Measurements from ENCODE around the gene AQP4.

DNA sequence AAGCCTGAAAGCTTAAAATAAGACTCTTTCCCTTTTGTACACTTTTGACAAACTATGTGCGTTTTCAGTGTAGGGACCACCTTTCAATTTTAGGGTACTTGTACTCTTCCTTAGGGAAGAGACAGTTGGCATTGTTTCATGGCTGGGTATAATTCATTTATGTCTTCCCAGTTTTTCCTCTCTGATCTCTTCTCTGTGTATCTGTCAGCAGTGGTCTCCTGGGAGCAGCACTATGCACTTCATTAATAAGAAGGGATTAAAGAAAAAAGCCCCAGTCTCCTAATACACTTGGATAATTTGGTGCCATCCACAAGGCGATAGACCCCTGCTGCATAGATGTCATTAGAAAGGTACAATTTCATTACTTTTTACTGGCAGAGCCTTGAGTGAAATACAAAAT, 12.1 kb downstream of the AQP4 start:
- TF ChIP-seq, protein P1, sequence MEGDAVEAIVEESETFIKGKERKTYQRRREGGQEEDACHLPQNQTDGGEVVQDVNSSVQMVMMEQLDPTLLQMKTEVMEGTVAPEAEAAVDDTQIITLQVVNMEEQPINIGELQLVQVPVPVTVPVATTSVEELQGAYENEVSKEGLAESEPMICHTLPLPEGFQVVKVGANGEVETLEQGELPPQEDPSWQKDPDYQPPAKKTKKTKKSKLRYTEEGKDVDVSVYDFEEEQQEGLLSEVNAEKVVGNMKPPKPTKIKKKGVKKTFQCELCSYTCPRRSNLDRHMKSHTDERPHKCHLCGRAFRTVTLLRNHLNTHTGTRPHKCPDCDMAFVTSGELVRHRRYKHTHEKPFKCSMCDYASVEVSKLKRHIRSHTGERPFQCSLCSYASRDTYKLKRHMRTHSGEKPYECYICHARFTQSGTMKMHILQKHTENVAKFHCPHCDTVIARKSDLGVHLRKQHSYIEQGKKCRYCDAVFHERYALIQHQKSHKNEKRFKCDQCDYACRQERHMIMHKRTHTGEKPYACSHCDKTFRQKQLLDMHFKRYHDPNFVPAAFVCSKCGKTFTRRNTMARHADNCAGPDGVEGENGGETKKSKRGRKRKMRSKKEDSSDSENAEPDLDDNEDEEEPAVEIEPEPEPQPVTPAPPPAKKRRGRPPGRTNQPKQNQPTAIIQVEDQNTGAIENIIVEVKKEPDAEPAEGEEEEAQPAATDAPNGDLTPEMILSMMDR (IDR thresholded peaks at IDR 0.05), result no peak
- TF ChIP-seq POLR2A (IDR thresholded peaks at IDR 0.05) (no peak), POLR2AphosphoS5 (IDR thresholded peaks at IDR 0.05) (no peak)

Data from suprapubic skin (tissue), 4 donors.